HL-60/S4 (cell line): ENCODE measurements around the gene PRR23B.
"Not testable (repeated sequence)": the region's sequence is repeated elsewhere in the genome, so short reads cannot be mapped to it uniquely, and the experiment has no call there.

Experiments used
- in situ Hi-C: fragments of 300-500 bp; cut with MboI; formaldehyde crosslinking; loops from 2 replicates; pipeline ENCODE4 v1.14.3; 2022; ENCODE audit warnings: low sequenced_read_pairs

PRR23B gene

GRCh38 chr3:139020868-139021234 is at the start of gene PRR23B:
Gene PRR23B, minus strand, starts transcription at chr3:139020926. Its CDS starts 265 bp downstream, at chr3:139020661.
- in situ Hi-C loops: no loop called here

- in situ Hi-C loops: no loop called here
Measured at GRCh38 chr3:139062918-139063317, 42.2 kb upstream of the PRR23B start.

GRCh38 chr3:139052802-139053600 is 32.3 kb upstream of the PRR23B start:
- in situ Hi-C loops: no loop called here

GRCh38 chr3:139044366-139045210 is 23.9 kb upstream of the PRR23B start, which contains the start of gene PRR23C:
Gene PRR23C, minus strand, starts transcription at chr3:139044892. Its CDS starts 272 bp downstream, at chr3:139044620.
- in situ Hi-C loops: no loop called here

GRCh38 chr3:139043554-139044365 is 23.0 kb upstream of the PRR23B start:
- in situ Hi-C loops: no loop called here

- in situ Hi-C loops: no loop called here
Measured at GRCh38 chr3:139037478-139037877, 16.8 kb upstream of the PRR23B start.

- in situ Hi-C loops: no loop called here
Measured at GRCh38 chr3:139032326-139033002, 11.7 kb upstream of the PRR23B start.

GRCh38 chr3:139030576-139030975 is 9.8 kb upstream of the PRR23B start:
- in situ Hi-C loops: not testable (repeated sequence)

GRCh38 chr3:139024968-139025367 is 4.2 kb upstream of the PRR23B start:
- in situ Hi-C loops: no loop called here

- in situ Hi-C loops: no loop called here
Measured at GRCh38 chr3:139020036-139020867, 474 bp downstream of the PRR23B start.

GRCh38 chr3:139016430-139017048 is 4.2 kb downstream of the PRR23B start:
- in situ Hi-C loops: no loop called here

GRCh38 chr3:139006051-139006716 is 14.5 kb downstream of the PRR23B start, which contains the start of gene PRR23A:
Gene PRR23A, minus strand, starts transcription at chr3:139006268. Its CDS starts 0 bp downstream, at chr3:139006268.
- in situ Hi-C loops: no loop called here

- in situ Hi-C loops: no loop called here
Measured at GRCh38 chr3:139005356-139005993, 15.3 kb downstream of the PRR23B start.

GRCh38 chr3:138995706-138996105 is 25.0 kb downstream of the PRR23B start:
- in situ Hi-C loops: no loop called here

GRCh38 chr3:138987181-138987580 is 33.5 kb downstream of the PRR23B start:
- in situ Hi-C loops: no loop called here

- in situ Hi-C loops: no loop called here
Measured at GRCh38 chr3:138985932-138986331, 34.8 kb downstream of the PRR23B start.

GRCh38 chr3:138984816-138985215 is 35.9 kb downstream of the PRR23B start:
- in situ Hi-C loops: no loop called here

GRCh38 chr3:138976047-138976446 is 44.7 kb downstream of the PRR23B start:
- in situ Hi-C loops: no loop called here
